HG03095 (cell line): ENCODE data around the gene TMEM266.

Experiments
- ATAC-seq: cut with Tn5 transposase; IDR thresholded peaks from one replicate; pipeline ENCODE4 v1.9.1; 2021; ENCODE audit warnings: moderate library complexity; ENCODE audit not compliant: unreplicated experiment

Gene TMEM266

DNA sequence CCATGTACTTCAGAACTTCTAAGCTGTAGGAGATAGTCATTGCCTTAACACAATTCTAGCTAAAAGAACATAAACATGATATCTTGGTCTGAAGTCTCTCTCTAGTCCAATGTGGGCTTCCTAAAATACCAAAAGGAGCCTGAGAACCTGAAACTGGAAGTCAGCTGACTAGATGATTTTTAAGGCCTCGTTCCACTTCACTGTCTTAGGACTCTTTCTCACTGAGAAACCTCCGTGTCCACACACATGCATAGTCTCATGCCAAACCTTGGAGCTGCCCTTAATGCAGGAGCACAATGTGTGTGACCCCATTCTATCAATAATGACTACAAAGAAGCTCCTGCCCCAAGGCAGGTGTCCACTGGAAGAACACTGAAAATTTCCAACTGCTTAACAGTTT, 163.7 kb downstream of the TMEM266 start:
- ATAC-seq: no peak

DNA sequence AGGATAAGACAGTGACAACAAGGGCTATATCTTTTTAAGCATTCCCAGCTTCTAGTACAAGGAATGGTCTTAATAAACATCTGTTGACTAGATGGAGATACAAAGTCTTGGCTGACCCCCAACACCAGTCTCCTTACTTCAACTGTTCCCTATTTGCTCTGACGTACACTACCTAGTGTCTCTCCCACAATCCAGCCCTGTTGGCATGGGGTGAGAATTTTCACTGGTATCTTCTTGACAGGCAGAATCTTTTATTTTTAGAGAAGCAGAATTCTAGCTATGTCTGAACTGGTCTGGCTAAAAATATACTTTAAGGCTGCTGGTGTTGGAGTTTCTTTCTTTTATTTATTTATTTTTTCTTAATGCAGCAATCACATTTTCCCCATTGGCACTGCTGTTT, 169.5 kb downstream of the TMEM266 start:
- ATAC-seq: no peak

GRCh38 chr15:76233921-76234320, 174.1 kb downstream of the TMEM266 start:
- no peak for ATAC-seq

DNA sequence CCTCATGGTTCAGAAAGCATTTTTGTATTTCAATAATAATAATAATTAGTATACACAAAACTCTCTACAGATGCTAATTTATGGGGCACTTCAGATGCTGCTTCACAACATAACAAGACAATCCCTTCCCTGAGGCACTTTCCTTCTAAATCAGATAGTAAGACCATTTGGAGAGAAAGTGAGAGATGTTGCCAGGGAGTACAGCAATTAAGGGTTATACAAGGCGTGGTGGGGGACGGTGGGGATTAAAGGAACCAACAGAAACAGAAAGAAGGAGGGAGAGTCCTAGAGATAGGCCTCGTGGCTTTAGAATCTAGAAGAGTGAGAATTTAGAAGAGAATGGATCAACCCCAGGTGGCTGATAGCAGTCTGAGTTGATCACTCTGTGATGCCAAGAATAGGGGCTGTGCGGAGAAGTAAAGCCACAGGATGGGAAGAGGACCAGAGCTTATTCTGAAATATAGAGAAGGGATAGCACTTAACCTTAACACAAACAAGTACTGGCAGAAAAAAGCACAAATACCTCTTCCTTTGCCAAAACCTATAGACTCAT, 174.6 kb downstream of the TMEM266 start:
- ATAC-seq: no peak

DNA sequence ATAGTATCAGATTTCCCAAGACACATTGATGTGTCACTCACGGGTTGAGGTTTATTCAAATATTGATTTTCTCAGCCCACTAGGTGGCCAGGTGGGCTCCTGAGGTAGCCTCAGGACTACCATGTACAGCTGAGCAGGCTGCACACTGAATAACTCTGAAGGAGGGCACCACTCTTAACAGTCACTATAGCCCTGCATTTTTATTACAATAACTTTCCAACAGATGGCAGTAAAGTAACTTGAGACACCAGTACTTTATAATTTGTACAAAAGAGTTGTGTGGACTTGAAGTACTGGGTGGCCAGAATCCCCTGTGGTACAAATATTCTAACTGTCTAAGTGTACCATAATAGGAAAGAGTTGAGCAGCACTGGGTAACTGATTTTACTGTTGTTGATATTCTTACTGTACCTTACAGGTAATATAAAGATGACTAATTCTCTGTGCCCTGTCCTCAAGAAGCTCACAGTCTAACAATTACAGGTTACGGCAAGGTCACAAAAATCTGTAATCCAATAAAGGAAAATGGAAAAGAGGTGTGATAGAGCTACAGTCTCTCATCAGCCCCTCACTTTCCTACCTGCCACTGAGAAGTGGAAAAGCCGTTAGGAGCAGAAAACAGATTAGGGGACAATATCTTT, 175.5 kb downstream of the TMEM266 start:
- ATAC-seq: no peak

GRCh38 chr15:76236350-76236749, 176.6 kb downstream of the TMEM266 start:
- no peak for ATAC-seq

DNA sequence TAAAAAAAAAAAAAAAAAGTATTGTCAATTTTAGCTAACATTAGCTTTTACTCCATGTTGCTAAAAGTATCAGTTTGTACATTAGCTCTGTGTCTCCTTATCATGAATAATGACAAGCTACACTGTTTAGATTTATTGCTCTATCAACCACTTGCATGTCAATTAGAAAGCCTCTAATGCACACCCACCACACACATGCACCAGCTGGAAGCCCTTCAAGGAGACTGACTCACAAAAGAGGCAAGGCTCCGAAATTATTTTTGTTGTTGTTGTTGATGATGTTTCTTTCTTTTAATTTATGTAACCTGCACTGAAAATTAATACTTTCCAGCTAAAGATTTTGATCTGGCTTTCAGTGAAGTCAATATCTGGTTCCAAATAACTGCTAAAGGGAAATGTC, 180.0 kb downstream of the TMEM266 start:
- ATAC-seq: no peak

- ATAC-seq: no peak
Measured at GRCh38 chr15:76245072-76245610, 185.4 kb downstream of the TMEM266 start.

- ATAC-seq: no peak
Measured at GRCh38 chr15:76251717-76252116, 191.9 kb downstream of the TMEM266 start.

- no peak for ATAC-seq
Measured at GRCh38 chr15:76252249-76252648, 192.5 kb downstream of the TMEM266 start.

DNA sequence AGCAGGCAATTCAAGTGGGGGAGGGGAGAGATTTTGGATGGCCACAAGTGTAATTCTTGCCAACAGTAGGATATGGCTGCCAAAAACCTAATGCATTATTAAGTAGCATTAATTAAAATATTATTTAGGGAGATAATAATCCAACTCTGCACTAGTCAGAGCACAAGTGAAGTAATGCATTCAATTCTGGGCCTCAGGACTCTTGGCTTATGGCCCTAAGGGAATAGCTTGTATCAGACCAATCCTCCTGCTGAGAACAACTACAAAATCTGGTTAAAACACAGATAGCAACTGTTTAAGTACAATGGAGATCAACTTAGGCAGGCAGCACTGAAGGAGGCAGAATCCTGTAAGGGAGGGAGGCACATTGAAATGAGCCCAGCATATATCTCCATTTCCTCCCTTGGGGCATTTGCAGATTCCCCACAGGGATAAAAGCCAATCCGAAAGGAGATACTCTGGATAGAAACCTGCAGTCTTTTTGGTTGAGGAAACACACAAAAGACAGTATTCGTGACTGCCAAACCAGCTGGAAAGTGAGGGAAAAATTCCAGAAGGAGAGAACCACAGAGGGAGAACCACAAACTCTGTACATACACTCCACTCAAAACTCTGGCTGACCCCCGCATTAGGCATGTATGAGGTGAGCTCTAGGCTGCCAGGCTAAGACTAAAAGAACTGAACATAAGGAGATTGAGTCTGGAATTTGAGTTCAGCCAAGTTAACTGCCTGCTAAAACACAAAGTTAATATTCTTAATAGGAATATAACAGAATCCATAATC, 194.1 kb downstream of the TMEM266 start:
- ATAC-seq: no peak
